Measurements from ENCODE around the gene DRICH1. TPM values are rescaled to one million over a fixed set of nuclear protein-coding genes. Genes with fewer than 3 reads are reported as not detected.

DRICH1 gene
- total RNA-seq, 1 experiment from 2014 or later = not detected

GRCh38 chr22:23580576-23581259 lies 51.4 kb downstream of the DRICH1 start:
- intact Hi-C loops (cut with micrococcal nuclease; ENCODE audit: unreplicated experiment) = no loop called here

GRCh38 chr22:23579870-23580575 lies 52.1 kb downstream of the DRICH1 start, which contains the start of gene IGLL1:
Gene IGLL1 (minus strand): TSS chr22:23580290. CDS start chr22:23580190, 100 bp downstream.
- Histone ChIP-seq H3K27me3 (ENCODE audit: control insufficient read depth, insufficient read depth, low read length) (no peaks in the 10 kb centered on the region), H3K4me3 (ENCODE audit: low read depth in 2 of 2, low read length in 2 of 2) (no peak within 1 kb of the TSS), H3K9me3 (ENCODE audit: control insufficient read depth, insufficient read depth, low read depth, low read length) (no peaks in the 10 kb centered on the region), H3K4me1 (ENCODE audit: control insufficient read depth, insufficient read depth, low read length) (no peaks in the 10 kb centered on the region), H3K27ac (ENCODE audit: low read length) (no peak within 1 kb of the TSS), H3K36me3 (ENCODE audit: control insufficient read depth, insufficient read depth, low read length) (no peaks in the 10 kb centered on the region)
- intact Hi-C loops (cut with micrococcal nuclease; ENCODE audit: unreplicated experiment) = no loop called here
- in situ Hi-C loops (cut with HindIII; ENCODE audit: low pct_unique_long_range_greater_than_20kb, low sequenced_read_pairs) = no loop called here
- POLR2A ChIA-PET = no interaction called here
- DNase-seq (ENCODE audit: low read depth, low spot score) = no peak
- CTCF ChIA-PET = no interaction called here
- BruUV-seq (replicated peaks) = no TSS peak
- no peak for ATAC-seq
- TF ChIP-seq TCF7L2 (IDR thresholded peaks at IDR 0.05; ENCODE audit: low read depth, low read length) = no peak
- TF ChIP-seq REST (IDR thresholded peaks at IDR 0.05; ENCODE audit: insufficient read depth in 1 of 2, low read depth in 2 of 2, low read length in 1 of 2) = no peak
- TF ChIP-seq POLR2AphosphoS5 (IDR thresholded peaks at IDR 0.05; ENCODE audit: low read depth, low read length) = no peak
- TF ChIP-seq CTCF (IDR thresholded peaks at IDR 0.05) = no peak

More at GRCh38 chr22:23580576-23581259, 51.4 kb downstream of the DRICH1 start:
- CTCF ChIA-PET = no interaction called here
- POLR2A ChIA-PET = no interaction called here
- no peaks in the 10 kb centered on the region for H3K9me3 ChIP-seq (ENCODE audit: control insufficient read depth, insufficient read depth, low read depth, low read length)
- no peaks in the 10 kb centered on the region for H3K4me1 ChIP-seq (ENCODE audit: control insufficient read depth, insufficient read depth, low read length)
- no peak overlapping the region for H3K27ac ChIP-seq (ENCODE audit: low read length)
- H3K36me3 ChIP-seq (ENCODE audit: control insufficient read depth, insufficient read depth, low read length) = no peaks in the 10 kb centered on the region
- TF ChIP-seq REST (IDR thresholded peaks at IDR 0.05; ENCODE audit: insufficient read depth in 1 of 2, low read depth in 2 of 2, low read length in 1 of 2) = no peak
- no peak for TF ChIP-seq CTCF (IDR thresholded peaks at IDR 0.05)
- TF ChIP-seq SIN3A (IDR thresholded peaks at IDR 0.05; ENCODE audit: borderline replicate concordance, insufficient read depth, low read depth, low read length) = no peak
- TF ChIP-seq TCF7L2 (IDR thresholded peaks at IDR 0.05; ENCODE audit: low read depth, low read length) = no peak
- no peak for TF ChIP-seq POLR2AphosphoS5 (IDR thresholded peaks at IDR 0.05; ENCODE audit: low read depth, low read length)
- no peak overlapping the region for H3K4me3 ChIP-seq (ENCODE audit: low read depth in 2 of 2, low read length in 2 of 2)
- BruUV-seq (replicated peaks) = no TSS peak
- no peaks in the 10 kb centered on the region for H3K27me3 ChIP-seq (ENCODE audit: control insufficient read depth, insufficient read depth, low read length)
- no peak for ATAC-seq
- in situ Hi-C loops (cut with HindIII; ENCODE audit: low pct_unique_long_range_greater_than_20kb, low sequenced_read_pairs) = no loop called here
- DNase-seq (ENCODE audit: low read depth, low spot score) = no peak
